Tibial artery (tissue), 4 donors: Measurements from ENCODE around the gene TNS1.

ENCODE experiments used
- DNase-seq, 2 donors: peaks; one replicate each; pipeline ENCODE4 v3.0.0-alpha.2; 2019
- H3K27ac ChIP-seq, 2 donors: fragments of 200-600 bp; sonication (generic) in 1 of 2; 1 replicate in 1 of 2; 2 replicates in 1 of 2; pipeline ENCODE4 v1.5.1; 2018 to 2019; ENCODE audit warnings: mild to moderate bottlenecking in 1 of 2
- H3K27me3 ChIP-seq, 2 donors: fragments of 200-600 bp; sonication (generic) in 1 of 2; one replicate each; pipeline versions ENCODE4 v1.5.1 to v1.6.0; 2016 to 2019
- H3K36me3 ChIP-seq, 3 donors: fragments of 200-600 bp; sonication (generic) in 2 of 3; one replicate each; pipeline ENCODE4 v1.5.1; 2016 to 2019; ENCODE audit warnings: mild to moderate bottlenecking in 2 of 3
- H3K4me1 ChIP-seq, 4 donors: fragments of 200-600 bp; sonication (generic) in 2 of 4; 1 replicate in 3 of 4; 2 replicates in 1 of 4; pipeline ENCODE4 v1.5.1; 2016 to 2019
- H3K4me3 ChIP-seq, 2 donors: fragments of 200-600 bp; sonication (generic) in 1 of 2; 1 replicate in 1 of 2; 2 replicates in 1 of 2; pipeline ENCODE4 v1.5.1; 2018 to 2019; ENCODE audit warnings: mild to moderate bottlenecking in 2 of 2
- H3K9me3 ChIP-seq, 3 donors: fragments of 200-600 bp; sonication (generic) in 1 of 3; one replicate each; pipeline ENCODE4 v1.5.1; 2016 to 2019
- CTCF ChIP-seq, 2 experiments: fragments of 200-600 bp in 1 of 2; fragments of 450-650 bp in 1 of 2; IDR thresholded peaks; one replicate each; pipeline ENCODE4 v1.5.1; 2017 to 2019; ENCODE audit warnings: antibody characterized with exemption in 2 of 2, mild to moderate bottlenecking in 1 of 2, moderate library complexity in 1 of 2
- intact Hi-C: fragments of 100-400 bp; cut with DNase I; formaldehyde crosslinking; loops from one replicate; pipeline ENCODE4 v1.15.0; 2023; ENCODE audit warnings: low total_unique reads

The TNS1 gene

GRCh38 chr2:218029366-218030360 lies 26.9 kb upstream of the TNS1 start:
- Histone ChIP-seq H3K27ac (peak overlapping the region; percentile 16 to 41), H3K4me1 (peaks cover 0 to 51% (median 33%) of the 10 kb centered on the region in 4 donors), H3K9me3 (no peaks in the 10 kb centered on the region), H3K27me3 (no peaks in the 10 kb centered on the region), H3K4me3 (no peak overlapping the region), H3K36me3 (no peaks in the 10 kb centered on the region)
- no peak for TF ChIP-seq CTCF (IDR thresholded peaks at IDR 0.05)
- peak in 1 of 2 donors; percentile 63 for DNase-seq
- intact Hi-C loops = loop anchor here (5.0 to 10.0 kb wide), 2 partner anchors 37 to 245 kb away; no protein-coding TSS in a partner anchor

GRCh38 chr2:218028562-218029348 lies 26.0 kb upstream of the TNS1 start:
- TF ChIP-seq CTCF (IDR thresholded peaks at IDR 0.05) = no peak
- Histone ChIP-seq H3K27me3 (no peaks in the 10 kb centered on the region), H3K4me1 (peaks cover 0 to 48% (median 30%) of the 10 kb centered on the region in 4 donors), H3K27ac (peak overlapping the region in 1 of 2 donors; percentile 32), H3K4me3 (no peak overlapping the region), H3K36me3 (no peaks in the 10 kb centered on the region), H3K9me3 (no peaks in the 10 kb centered on the region)
- intact Hi-C loops = no loop called here
- peak in 1 of 2 donors; percentile 64 for DNase-seq

- Histone ChIP-seq H3K4me3 (no peak overlapping the region), H3K4me1 (peaks cover 0 to 53% (median 32%) of the 10 kb centered on the region in 4 donors)
- DNase-seq = peak in 1 of 2 donors; percentile 54
Observed at GRCh38 chr2:218028189-218028495, 25.3 kb upstream of the TNS1 start.

GRCh38 chr2:218027426-218028188 lies 24.8 kb upstream of the TNS1 start:
- intact Hi-C loops = no loop called here
- DNase-seq = peak in 1 of 2 donors; percentile 49

More at GRCh38 chr2:218028189-218028495, 25.3 kb upstream of the TNS1 start:
- no peak for TF ChIP-seq CTCF (IDR thresholded peaks at IDR 0.05)
- H3K9me3 ChIP-seq = no peaks in the 10 kb centered on the region
- no peak overlapping the region for H3K27ac ChIP-seq
- no peaks in the 10 kb centered on the region for H3K36me3 ChIP-seq
- H3K27me3 ChIP-seq = no peaks in the 10 kb centered on the region
- intact Hi-C loops = no loop called here

More at GRCh38 chr2:218027426-218028188, 24.8 kb upstream of the TNS1 start:
- no peaks in the 10 kb centered on the region for H3K27me3 ChIP-seq
- TF ChIP-seq CTCF (IDR thresholded peaks at IDR 0.05) = no peak
- H3K27ac ChIP-seq = no peak overlapping the region
- H3K4me1 ChIP-seq = peaks cover 0 to 58% (median 32%) of the 10 kb centered on the region in 4 donors
- no peaks in the 10 kb centered on the region for H3K36me3 ChIP-seq
- H3K4me3 ChIP-seq = no peak overlapping the region
- no peaks in the 10 kb centered on the region for H3K9me3 ChIP-seq
